GM21423 (cell line): ENCODE results near the gene TBC1D10A.

ENCODE experiments used
- ATAC-seq: cut with Tn5 transposase; IDR thresholded peaks from one replicate; pipeline ENCODE4 v1.9.1; 2021; ENCODE audit warnings: mild to moderate bottlenecking, moderate library complexity; ENCODE audit not compliant: unreplicated experiment

TBC1D10A gene

GRCh38 chr22:30302810-30303138, 24.0 kb downstream of the TBC1D10A start:
- ATAC-seq = no peak

GRCh38 chr22:30301995-30302809, 24.5 kb downstream of the TBC1D10A start:
- ATAC-seq = no peak

GRCh38 chr22:30299322-30299721, 27.4 kb downstream of the TBC1D10A start:
- no peak for ATAC-seq

DNA sequence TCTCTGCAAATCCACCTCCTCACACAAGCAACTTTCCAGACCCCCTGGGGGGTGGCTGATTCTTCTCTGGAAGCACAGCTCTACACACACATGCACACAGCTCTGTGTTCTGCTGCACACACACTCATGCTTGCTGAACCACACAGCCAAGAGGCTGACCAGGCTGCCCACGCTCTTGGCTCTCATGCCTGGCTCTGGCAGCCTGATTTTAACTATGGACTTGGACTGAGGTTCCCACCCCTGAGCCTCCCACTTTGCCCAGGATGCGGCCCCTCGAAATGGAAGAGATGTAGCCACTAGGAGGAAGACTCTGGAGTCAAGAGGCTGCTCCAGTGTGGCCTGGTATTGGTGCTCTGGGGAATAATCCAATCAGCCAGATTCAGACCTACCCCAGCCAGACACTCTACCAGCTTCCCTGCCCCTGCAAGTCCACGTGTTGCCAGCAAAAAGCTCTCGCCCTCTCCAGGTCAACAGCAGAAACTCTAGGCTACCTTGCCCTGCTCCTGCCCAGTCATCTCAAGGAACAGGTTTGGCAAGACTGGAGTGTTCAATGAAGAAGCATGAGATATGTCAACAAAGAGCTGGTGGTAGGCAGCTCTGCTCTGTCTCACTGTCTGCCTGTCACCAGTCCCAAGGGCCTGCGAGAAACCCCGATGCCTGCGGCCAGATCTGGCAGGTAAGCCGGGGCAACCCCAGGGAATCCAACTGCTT, 28.6 kb downstream of the TBC1D10A start:
- ATAC-seq = no peak

DNA sequence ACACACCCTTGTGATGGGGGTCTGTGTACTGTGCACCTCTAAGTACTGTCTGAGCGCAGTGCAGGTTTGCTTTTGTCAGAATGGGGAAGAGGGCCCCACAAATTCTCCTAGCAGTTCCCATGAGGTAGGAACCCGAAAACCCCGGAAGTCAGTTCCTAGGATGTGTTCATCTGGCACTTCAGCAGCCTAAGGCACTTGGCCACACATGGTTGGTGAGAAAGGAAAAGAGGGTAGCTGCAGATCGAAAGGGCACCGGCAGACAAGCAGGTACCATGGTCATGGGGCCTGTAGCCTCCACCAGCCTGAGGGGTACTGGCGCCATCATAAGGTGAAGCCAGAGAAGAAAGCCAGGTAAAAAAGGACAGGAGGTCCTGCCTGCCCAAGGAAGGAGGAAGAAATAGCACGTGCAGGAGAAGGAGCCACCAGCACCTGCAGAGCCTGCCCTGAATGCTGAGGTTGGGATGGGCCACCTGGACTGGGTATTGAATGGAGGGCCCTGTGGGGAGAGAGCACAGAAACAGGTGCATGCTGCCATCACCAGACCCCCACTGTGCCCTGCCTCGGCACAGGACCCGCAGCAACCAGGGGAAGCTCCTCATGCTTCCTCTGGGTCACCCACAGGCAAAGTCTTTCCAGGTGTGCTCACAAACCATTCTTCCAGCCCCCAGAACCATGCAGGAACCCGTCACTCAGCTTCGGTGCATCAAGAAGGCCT, 29.3 kb downstream of the TBC1D10A start:
- ATAC-seq = no peak

GRCh38 chr22:30296833-30297232, 29.9 kb downstream of the TBC1D10A start:
- ATAC-seq = no peak

GRCh38 chr22:30296324-30296723, 30.4 kb downstream of the TBC1D10A start:
- no peak for ATAC-seq

DNA sequence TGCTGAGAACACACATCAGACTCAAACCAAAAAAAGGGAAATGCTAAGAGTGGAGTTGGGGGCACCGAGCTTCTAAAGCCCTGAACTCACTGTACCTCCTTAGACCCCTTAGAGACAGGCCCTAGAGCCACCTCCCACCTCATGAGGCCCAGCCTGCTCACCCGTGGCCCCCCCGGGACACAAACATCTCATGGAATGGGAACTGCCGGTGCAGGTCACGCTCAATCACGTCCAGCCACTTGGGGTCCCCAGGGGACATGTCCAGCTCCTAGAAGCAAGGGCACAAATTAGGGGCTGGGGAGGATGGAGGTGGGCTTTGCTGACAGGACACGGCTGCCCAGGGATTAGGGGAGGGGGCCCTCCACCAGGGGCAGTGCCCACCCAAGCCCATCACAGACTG, 31.2 kb downstream of the TBC1D10A start:
- ATAC-seq = no peak

DNA sequence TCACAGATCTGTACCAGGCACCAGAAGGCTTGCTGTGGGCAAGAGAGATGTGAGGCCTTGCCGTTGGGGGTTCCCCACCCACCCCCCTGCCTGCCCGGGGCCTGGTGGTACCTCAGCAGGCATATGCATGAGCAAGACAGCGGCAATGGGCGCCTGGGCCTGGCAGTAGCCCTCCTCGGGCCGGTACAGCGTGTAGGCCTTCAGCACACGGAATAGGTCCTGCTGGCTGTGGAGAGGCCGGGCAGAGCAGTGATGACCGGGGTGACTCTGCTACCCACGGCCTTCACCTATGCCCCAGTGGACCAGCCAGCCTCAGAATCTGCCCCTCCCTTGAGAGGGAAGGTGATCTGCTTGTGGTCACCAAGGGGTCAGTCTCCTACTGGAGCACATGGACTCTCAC, 31.9 kb downstream of the TBC1D10A start:
- ATAC-seq = no peak

DNA sequence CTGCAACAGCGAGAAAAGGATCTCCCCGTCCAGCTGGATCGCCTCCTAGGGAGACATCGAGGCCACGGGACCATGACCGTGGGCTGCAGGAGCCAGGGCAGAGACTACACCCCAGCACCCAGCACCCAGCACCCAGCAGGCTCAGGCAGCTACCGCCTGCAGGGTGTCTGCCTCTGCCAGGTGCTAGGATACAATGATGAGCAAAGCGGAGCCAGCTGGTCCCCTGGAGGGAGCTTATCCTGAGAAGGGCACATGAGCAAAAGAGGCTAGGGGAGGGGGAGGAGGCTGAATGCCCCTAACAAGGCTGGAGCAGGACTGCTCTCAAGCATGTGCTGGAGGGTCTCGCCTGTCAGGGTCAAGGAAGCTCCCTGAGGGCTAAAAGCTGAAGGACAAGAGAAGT, 32.7 kb downstream of the TBC1D10A start:
- no peak for ATAC-seq

GRCh38 chr22:30293026-30293425, 33.7 kb downstream of the TBC1D10A start:
- no peak for ATAC-seq

- ATAC-seq = no peak
Observed at GRCh38 chr22:30292069-30292970, 34.4 kb downstream of the TBC1D10A start.

GRCh38 chr22:30291058-30291892, 35.5 kb downstream of the TBC1D10A start:
- no peak for ATAC-seq

DNA sequence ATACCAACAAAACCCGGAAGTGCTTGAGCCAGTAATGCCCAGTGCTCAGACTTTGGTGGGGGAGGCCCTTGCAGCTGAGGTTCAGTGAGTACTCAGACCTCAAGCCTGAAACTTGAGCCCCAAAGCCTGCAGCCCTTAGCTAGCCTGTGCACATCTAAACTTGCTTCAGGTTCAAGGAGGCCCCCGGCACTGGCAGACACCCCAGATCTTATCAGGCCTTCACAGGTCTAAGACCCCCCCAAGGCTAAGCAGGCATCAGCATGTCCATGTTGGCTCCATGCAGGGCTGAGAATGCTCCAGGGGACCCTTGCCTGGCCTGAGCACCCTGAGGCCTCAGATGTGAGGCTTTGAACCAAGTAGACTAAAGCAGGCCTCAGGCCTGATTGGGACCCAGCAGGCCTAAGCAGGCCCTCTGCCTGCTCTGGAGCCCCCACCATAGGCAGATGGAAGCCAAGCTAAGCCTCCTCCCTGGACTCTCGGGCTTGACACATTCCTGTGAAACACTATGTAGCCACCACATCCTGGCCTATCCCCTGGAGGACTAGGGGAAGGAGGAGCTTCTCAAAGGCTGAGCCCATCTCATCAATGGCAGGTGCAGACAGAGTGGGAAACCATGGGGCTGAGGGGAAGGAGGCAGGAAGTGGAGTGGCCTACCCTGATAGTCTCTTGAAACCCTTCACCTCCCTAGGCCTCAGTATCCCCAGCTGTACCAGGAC, 36.2 kb downstream of the TBC1D10A start:
- ATAC-seq = no peak

- ATAC-seq = peak; percentile 11
Observed at GRCh38 chr22:30289980-30290313, 36.8 kb downstream of the TBC1D10A start.

DNA sequence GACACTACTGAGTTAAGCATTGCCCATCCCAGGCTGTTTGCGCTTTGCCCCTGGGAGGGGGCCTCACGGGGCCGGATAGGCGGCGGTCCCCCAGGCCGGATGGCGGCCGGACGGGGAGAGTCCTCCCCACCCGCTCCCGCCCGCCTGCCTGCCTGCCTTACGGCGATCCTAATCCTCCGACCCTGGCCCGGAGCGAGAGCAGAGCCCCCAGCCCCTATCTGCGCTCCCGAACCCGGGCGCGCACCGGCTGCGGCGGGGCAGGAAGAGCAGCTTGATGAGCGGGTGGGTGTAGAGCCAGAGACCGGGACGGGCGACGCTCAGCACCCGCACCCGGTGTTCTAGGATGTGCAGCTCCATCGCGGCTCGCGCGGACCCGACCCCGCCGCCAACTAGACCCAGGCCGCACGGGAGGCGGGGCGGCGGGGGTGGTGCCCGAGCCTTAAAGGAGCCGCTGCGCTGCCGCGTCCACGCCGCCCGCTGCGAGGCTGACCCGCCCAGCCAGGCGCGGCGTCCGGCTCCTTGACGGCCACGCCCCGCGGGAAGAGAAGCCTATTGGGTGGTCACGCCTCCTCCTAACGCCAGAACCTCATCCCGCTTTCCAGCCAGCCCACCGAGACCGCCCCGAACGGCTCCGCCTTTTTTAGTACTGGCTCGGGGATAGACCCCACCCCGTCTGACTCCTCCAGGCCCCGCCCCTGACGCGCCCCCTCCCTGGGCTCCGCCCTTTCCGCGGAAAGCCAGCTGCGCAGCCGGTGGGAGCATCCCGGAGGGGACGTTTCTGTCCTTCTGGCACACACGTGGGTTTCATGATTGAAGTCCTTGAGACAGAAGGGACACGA, 37.4 kb downstream of the TBC1D10A start, which contains the start of gene CASTOR1:
CASTOR1 (minus strand) TSS at position 365 of the 839 bp plus-strand sequence; CDS start at position 357, 8 bp downstream.
- peak; percentile 63 for ATAC-seq

DNA sequence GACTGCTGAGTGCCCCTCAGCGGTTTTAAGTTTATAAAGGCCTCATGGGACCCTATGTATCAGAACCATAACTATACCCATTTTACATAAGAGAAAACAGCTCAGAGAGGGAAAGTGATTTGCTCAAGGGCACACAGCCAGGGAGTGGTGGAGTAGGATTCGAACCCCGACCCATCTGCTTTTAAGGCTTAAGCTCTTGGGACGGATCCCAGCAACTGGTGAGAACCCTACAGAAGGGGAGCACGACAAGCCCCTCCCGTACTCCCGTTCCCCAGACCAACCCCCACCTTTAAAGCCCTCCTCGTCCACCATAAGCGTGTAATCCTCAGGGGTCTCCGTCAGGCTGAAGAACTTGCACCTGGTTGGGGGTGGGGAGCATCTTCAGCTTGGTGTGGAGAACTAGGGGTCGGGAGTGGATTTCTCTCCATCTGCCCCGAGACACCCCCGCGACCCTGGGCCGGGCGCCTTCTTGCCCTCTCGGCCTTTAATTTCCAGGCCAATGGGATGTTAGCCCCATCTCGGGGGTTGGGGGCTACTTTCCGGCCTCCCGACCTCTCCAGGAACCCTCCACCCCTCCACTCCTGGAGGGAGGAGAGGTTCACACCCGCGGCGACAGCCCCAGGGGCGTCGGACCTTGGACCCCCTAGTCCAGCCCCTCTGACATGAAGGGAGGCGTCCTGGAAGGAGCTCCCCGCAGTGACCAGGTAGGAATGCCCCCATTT, 38.2 kb downstream of the TBC1D10A start:
- ATAC-seq = no peak
